A549 treated with ZK216348 at 1 μM for 4 hours (cell line): ENCODE results near the gene COX4I1. TPM values are rescaled to one million over a fixed set of nuclear protein-coding genes. Genes with fewer than 3 reads are reported as not detected.

Experiments
- total RNA-seq: library from RNA; stranded (reverse); fragments of 200-300 nt; extraction: Qiagen RNA extraction; gene quantifications from 5 replicates; pipeline ENCODE4 v1.2.3, GENCODE V29; 2022; ENCODE audit warnings: low read depth

COX4I1 gene
- total RNA-seq, result 668 to 857 TPM (median 752 TPM) in 5 replicates

DNA sequence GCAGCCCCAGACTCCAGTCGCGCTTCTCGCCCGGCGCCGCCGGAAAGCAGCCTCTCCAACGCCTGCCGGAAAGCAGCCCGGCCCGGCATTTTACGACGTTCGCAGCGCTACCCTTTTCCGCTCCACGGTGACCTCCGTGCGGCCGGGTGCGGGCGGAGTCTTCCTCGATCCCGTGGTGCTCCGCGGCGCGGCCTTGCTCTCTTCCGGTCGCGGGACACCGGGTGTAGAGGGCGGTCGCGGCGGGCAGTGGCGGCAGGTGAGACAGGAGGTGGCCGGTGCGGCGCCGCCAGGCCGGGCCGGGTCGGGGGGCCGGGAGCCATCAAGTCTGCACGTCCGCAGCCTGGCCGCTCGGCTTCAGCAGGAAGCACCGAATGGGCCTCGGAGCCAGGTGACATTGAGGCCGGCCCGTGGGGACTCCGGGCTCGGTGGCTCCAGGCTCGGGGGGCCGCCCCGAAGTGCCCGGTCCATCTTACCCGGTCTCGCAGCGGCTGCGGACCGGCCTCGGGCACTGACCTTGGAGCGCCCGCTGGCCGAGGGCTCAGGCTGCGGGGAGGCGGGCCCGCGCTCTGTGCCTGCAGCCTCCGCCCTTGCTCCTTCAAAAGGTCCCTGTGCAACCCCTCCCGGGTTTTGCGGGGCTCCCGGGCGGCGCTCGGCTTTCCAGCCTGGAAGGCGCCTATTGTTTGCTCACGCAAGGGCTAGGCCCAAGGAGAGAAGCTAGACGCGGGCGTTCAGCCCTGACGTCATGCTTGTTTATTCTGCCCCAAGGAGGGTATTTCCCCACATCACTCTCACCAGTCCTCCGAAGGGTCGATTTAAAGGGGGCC lies at the start of gene COX4I1, which contains the start of gene EMC8:
Gene COX4I1, plus strand, starts transcription at position 199 of the 824 bp plus-strand sequence. CDS start 1,511 bp downstream, outside the sequence.
Gene EMC8, minus strand, starts transcription at position 48 of the 824 bp plus-strand sequence. CDS start 249 bp downstream, outside the sequence.

GRCh38 chr16:85750827-85751697 lies 48.4 kb upstream of the COX4I1 start, which contains the start of gene C16orf74:
TSS of gene C16orf74 (minus strand) at chr16:85751096. CDS start at chr16:85735217, 15,879 bp downstream.

Other genes with a start within 250 kb of the COX4I1 start
- 18.2 to 26.3 TPM (median 21.3 TPM) in 5 replicates for gene GSE1, start 186.4 kb upstream of the COX4I1 start, total RNA-seq
- gene GINS2, start 110.7 kb upstream of the COX4I1 start, total RNA-seq, result 28.5 to 37.8 TPM (median 32.6 TPM) in 5 replicates
- gene C16orf74, start 48.6 kb upstream of the COX4I1 start, total RNA-seq, result 10.3 to 16.7 TPM (median 15.6 TPM) in 5 replicates
- 53.7 to 83.7 TPM (median 71.9 TPM) in 5 replicates for gene EMC8, start 151 bp upstream of the COX4I1 start, total RNA-seq
- gene IRF8, start 99.5 kb downstream of the COX4I1 start, total RNA-seq, result 0.10 to 0.41 TPM (median 0.31 TPM) in 5 replicates